Large intestine (tissue), 3 donors: ENCODE data around the gene MBD3L5. TPM values are rescaled to one million over a fixed set of nuclear protein-coding genes. Genes with fewer than 3 reads are reported as not detected.
"Not testable (repeated sequence)": the region's sequence is repeated elsewhere in the genome, so short reads cannot be mapped to it uniquely, and the experiment has no call there.

Experiments
- DNase-seq, 2 donors: peaks; one replicate each; pipeline versions ENCODE4 v3.0.0 to v3.0.0-alpha.2; 2013
- H3K27ac ChIP-seq: one replicate; pipeline ENCODE4 v1.5.1; 2013; ENCODE audit warnings: low read length
- H3K27me3 ChIP-seq: 2 replicates; pipeline ENCODE4 v1.6.1; 2013; ENCODE audit warnings: low read length; ENCODE audit not compliant: control insufficient read depth, insufficient read depth
- H3K36me3 ChIP-seq: 2 replicates; pipeline ENCODE4 v1.6.1; 2013; ENCODE audit warnings: low read length; ENCODE audit not compliant: control insufficient read depth, insufficient read depth
- H3K4me1 ChIP-seq: one replicate; pipeline ENCODE4 v1.6.1; 2013; ENCODE audit warnings: low read length; ENCODE audit not compliant: control insufficient read depth, insufficient read depth
- H3K4me3 ChIP-seq: one replicate; pipeline ENCODE4 v1.5.1; 2013; ENCODE audit warnings: low read length
- H3K9me3 ChIP-seq: one replicate; pipeline ENCODE4 v1.6.1; 2013; ENCODE audit warnings: mild to moderate bottlenecking, low read depth, low read length, moderate library complexity; ENCODE audit not compliant: control insufficient read depth
- whole genome bisulfite sequencing: methylation state at CpG from one replicate; pipeline ENCODE4 v1.1.5; 2013; ENCODE audit warnings: low lambda C conversion rate; ENCODE audit not compliant: insufficient coverage; 5-methylcytosine and 5-hydroxymethylcytosine counted together
- polyA plus RNA-seq: library from polyadenylated mRNA; unstranded; fragments of 120-200 nt; gene quantifications from one replicate; pipeline ENCODE4 v1.2.1, GENCODE V29; 2013

MBD3L5 gene
- polyA plus RNA-seq, 1 donor = not detected

DNA sequence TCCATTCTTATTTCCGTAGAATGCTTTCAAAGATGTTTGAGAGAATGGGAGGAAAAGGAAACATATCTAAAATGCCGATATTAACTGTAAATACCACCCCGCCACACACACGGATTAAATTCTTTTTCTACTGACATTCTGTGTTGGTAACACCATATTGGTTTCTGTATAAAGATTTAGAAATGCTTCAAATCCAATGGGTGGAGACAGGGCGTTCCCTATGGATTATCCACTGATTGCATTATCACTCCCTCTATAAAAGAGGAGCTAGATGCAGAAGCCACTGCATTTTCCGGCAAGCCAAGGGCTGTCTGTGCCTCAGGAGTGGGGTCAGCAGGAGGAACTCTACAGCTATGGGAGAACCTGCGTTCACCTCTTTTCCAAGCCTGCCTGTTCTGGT, 18.6 kb downstream of the MBD3L5 start, which contains the start of gene MBD3L2:
MBD3L2 (plus strand) TSS at position 301 of the 400 bp plus-strand sequence; CDS start at position 354, 53 bp downstream.
- no CpG with 5 or more reads among the region's 7 CpGs for WGBS
- not testable (repeated sequence) for H3K36me3 ChIP-seq, H3K27me3 ChIP-seq, H3K4me3 ChIP-seq, H3K27ac ChIP-seq, H3K4me1 ChIP-seq, DNase-seq, H3K9me3 ChIP-seq

GRCh38 chr19:7051421-7051820, 21.0 kb downstream of the MBD3L5 start:
- not testable (repeated sequence) for H3K36me3 ChIP-seq
- 100% methylated on average over 1 of the region's 5 CpGs for WGBS

DNA sequence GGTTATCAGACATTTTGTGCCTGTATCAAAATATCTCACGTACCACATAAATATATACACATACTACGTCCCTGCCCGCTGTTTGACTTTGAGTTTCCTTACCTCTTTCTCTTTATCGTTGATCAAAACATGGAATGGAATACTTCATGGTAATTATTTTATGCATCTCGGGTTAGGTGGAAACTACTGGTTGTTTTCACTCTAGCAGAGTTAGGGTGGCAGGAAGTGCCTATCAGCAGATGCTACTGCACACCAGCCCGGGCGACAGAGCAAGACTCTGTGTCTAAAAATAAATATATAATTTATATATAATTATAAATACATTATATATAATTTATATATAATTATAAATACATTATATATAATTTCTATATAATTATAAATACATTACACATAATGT, 22.5 kb downstream of the MBD3L5 start:
- H3K27ac ChIP-seq, H3K4me1 ChIP-seq, H3K36me3 ChIP-seq, H3K27me3 ChIP-seq, H3K4me3 ChIP-seq, DNase-seq, H3K9me3 ChIP-seq: not testable (repeated sequence)
- 100% methylated on average over 2 of the region's 7 CpGs for WGBS

More at GRCh38 chr19:7051421-7051820, 21.0 kb downstream of the MBD3L5 start:
- not testable (repeated sequence) for H3K27ac ChIP-seq, H3K9me3 ChIP-seq, H3K4me1 ChIP-seq, H3K27me3 ChIP-seq, DNase-seq, H3K4me3 ChIP-seq

DNA sequence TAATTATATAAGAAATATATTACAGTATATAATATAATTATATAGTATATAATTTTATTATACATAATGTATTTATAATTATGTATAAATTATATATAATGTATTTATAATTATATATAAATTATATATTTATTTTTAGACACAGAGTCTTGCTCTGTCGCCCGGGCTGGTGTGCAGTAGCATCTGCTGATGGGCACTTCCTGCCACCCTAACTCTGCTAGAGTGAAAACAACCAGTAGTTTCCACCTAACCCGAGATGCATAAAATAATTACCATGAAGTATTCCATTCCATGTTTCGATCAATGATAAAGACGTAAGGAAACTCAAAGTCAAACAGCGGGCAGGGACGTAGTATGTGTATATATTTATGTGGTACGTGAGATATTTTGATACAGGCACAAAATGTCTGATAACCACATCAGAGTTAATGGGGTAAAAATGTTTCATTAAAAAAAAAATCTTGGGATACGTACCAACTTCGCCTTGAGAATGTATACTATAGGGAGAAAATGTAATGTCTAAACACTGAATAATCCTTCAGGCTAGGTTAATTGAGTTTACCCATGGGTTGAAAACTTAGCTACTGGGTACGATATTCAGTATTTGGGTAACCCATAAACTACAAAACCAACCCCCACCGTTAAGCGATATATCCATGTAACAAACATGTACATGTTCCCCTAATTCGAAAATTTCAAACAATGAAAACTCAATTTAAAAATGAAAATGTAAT, 24.4 kb downstream of the MBD3L5 start:
- not testable (repeated sequence) for H3K27ac ChIP-seq, H3K36me3 ChIP-seq, H3K9me3 ChIP-seq, H3K4me1 ChIP-seq, H3K4me3 ChIP-seq, DNase-seq, H3K27me3 ChIP-seq
- 100% methylated on average over 4 of the region's 14 CpGs for WGBS

GRCh38 chr19:7055679-7056078, 25.3 kb downstream of the MBD3L5 start:
- H3K4me3 ChIP-seq, H3K27ac ChIP-seq, H3K27me3 ChIP-seq, H3K36me3 ChIP-seq, H3K4me1 ChIP-seq, H3K9me3 ChIP-seq, DNase-seq: not testable (repeated sequence)
- WGBS = 100% methylated on average over 2 of the region's 14 CpGs

DNA sequence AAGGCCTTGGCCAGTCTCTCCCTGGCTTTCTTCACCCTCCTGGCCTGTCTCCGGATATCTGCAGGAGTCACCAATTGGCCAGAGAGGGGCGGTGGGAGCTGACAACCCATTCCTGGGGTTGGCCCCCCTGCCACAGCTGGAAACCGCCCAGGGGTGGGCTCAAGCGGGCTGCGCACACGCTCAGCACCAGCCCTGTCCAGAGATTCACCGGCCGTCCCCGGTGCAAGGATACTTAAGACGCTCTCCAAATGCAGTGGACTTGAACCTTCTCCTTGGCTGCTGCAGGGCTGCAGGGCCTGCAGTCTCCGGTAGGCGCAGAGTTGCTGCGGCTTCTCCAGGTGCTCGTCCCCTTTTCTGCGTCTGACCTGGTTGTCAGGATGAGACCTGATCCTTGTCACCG, 26.0 kb downstream of the MBD3L5 start:
- not testable (repeated sequence) for H3K27me3 ChIP-seq, H3K9me3 ChIP-seq, H3K27ac ChIP-seq, H3K4me1 ChIP-seq, H3K36me3 ChIP-seq, H3K4me3 ChIP-seq, DNase-seq
- WGBS = no CpG with 5 or more reads among the region's 16 CpGs

GRCh38 chr19:7058576-7058975, 28.2 kb downstream of the MBD3L5 start, which contains the start of gene MBD3L3:
Gene MBD3L3, minus strand, starts transcription at chr19:7058676. Its CDS starts 71 bp downstream, at chr19:7058605.
- H3K36me3 ChIP-seq, H3K4me3 ChIP-seq, DNase-seq, H3K4me1 ChIP-seq, H3K9me3 ChIP-seq, H3K27ac ChIP-seq, H3K27me3 ChIP-seq: not testable (repeated sequence)
- WGBS = no CpG with 5 or more reads among the region's 8 CpGs

DNA sequence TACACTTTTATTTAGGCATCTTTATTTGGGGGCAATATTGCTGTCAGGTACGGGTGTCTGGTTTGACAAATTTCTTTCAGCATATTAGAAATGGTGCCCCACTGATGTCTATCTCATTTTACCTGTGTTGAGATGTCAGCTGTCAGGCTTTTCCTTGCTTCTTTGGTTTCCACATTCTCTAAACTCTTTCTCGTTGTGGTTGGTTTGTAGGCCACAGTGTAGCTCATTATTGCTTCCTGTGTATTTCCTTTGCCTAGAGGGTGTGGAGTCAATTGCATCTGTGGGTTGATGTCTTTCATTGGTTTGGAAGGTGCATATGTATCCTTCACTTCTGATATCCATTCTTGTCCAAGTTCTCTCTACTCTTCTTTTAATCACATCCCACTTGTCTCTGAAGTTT, 29.6 kb downstream of the MBD3L5 start:
- not testable (repeated sequence) for DNase-seq, H3K27me3 ChIP-seq, H3K4me3 ChIP-seq, H3K36me3 ChIP-seq, H3K9me3 ChIP-seq, H3K27ac ChIP-seq, H3K4me1 ChIP-seq
- WGBS = no CpG with 5 or more reads among the region's 2 CpGs

- Histone ChIP-seq H3K27ac (no peak overlapping the region), H3K4me3 (no peak overlapping the region), H3K9me3 (peaks cover 5% of the 10 kb centered on the region), H3K4me1 (no peaks in the 10 kb centered on the region), H3K27me3 (no peaks in the 10 kb centered on the region), H3K36me3 (no peaks in the 10 kb centered on the region)
- WGBS = no CpG with 5 or more reads among the region's 4 CpGs
- DNase-seq = peak in 1 of 2 donors; percentile 0
These were observed 33.0 kb downstream of the MBD3L5 start for GRCh38 chr19:7063339-7063738.

GRCh38 chr19:7063764-7064418, 33.5 kb downstream of the MBD3L5 start:
- Histone ChIP-seq H3K4me1 (no peaks in the 10 kb centered on the region), H3K27ac (no peak overlapping the region), H3K9me3 (peaks cover 5% of the 10 kb centered on the region), H3K27me3 (no peaks in the 10 kb centered on the region), H3K36me3 (no peaks in the 10 kb centered on the region), H3K4me3 (no peak overlapping the region)
- DNase-seq = peak in 1 of 2 donors; percentile 0
- no CpG with 5 or more reads among the region's 9 CpGs for WGBS
